Liver (tissue), 3 donors: ENCODE data around the gene CRAMP1.

ENCODE experiments used
- ATF3 ChIP-seq: IDR thresholded peaks from 2 replicates; pipeline ENCODE4 v1.6.1; 2016; ENCODE audit warnings: antibody characterized with exemption
- CTCF ChIP-seq: fragments of 150-350 bp; IDR thresholded peaks from 2 replicates; pipeline ENCODE4 v1.5.1; 2017; ENCODE audit warnings: improper control_type of control experiment, low read depth, low read length; ENCODE audit not compliant: missing input control
- EGR1 ChIP-seq, 2 donors: IDR thresholded peaks; 2 replicates each; pipeline ENCODE4 v1.6.1; 2016 to 2018; ENCODE audit warnings: antibody characterized with exemption in 2 of 2, low read depth in 2 of 2
- FOXA1 ChIP-seq: IDR thresholded peaks from 2 replicates; pipeline ENCODE4 v1.6.1; 2016; ENCODE audit warnings: antibody characterized with exemption
- GABPA ChIP-seq, 2 donors: IDR thresholded peaks in 1 of 2; conservative IDR thresholded peaks in 1 of 2; 2 replicates each; pipeline ENCODE4 v1.6.1; 2016; ENCODE audit warnings: antibody characterized with exemption in 2 of 2, mild to moderate bottlenecking in 1 of 2, moderate library complexity in 1 of 2
- JUND ChIP-seq, 2 donors: IDR thresholded peaks; 2 replicates each; pipeline ENCODE4 v1.6.1; 2016; ENCODE audit warnings: antibody characterized with exemption in 2 of 2
- MAX ChIP-seq: IDR thresholded peaks from 2 replicates; pipeline ENCODE4 v1.6.1; 2016; ENCODE audit warnings: antibody characterized with exemption
- NR2F2 ChIP-seq: IDR thresholded peaks from 2 replicates; pipeline ENCODE4 v1.6.1; 2016; ENCODE audit warnings: antibody characterized with exemption
- RAD21 ChIP-seq, 2 donors: IDR thresholded peaks; 2 replicates each; pipeline ENCODE4 v1.6.1; 2016; ENCODE audit warnings: antibody characterized with exemption in 2 of 2, mild to moderate bottlenecking in 2 of 2
- TAF1 ChIP-seq: conservative IDR thresholded peaks from 2 replicates; pipeline ENCODE4 v1.6.1; 2016; ENCODE audit warnings: antibody characterized with exemption, mild to moderate bottlenecking
- donor health status: healthy.
- donor health status: healthy.

GRCh38 chr16:1575578-1575977 is 36.6 kb upstream of the CRAMP1 start:
- TF ChIP-seq CTCF: no peak
- no peak for TF ChIP-seq FOXA1
- no peak for TF ChIP-seq MAX
- no peak for TF ChIP-seq NR2F2
- TF ChIP-seq ATF3: no peak
- no peak for TF ChIP-seq EGR1 (IDR thresholded peaks at IDR 0.05; ENCODE audit: low read depth in 2 of 2)
- no peak for TF ChIP-seq TAF1
- TF ChIP-seq GABPA (IDR thresholded peaks at IDR 0.05 in 1 of 2, conservative IDR thresholded peaks at IDR 0.05 in 1 of 2): no peak
- no peak for TF ChIP-seq JUND (IDR thresholded peaks at IDR 0.05)
- no peak for TF ChIP-seq RAD21 (IDR thresholded peaks at IDR 0.05)
